Measurements from ENCODE around the gene ARFIP1. TPM values are rescaled to one million over a fixed set of nuclear protein-coding genes. Genes with fewer than 3 reads are reported as not detected.

Gene ARFIP1
- total RNA-seq, 1 donor from 2014 or later: 68.0 TPM

GRCh38 chr4:152926959-152927358 lies 147.2 kb downstream of the ARFIP1 start:
- Mint-ChIP-seq H3K4me1 (peaks cover 20% of the 10 kb centered on the region), H3K4me3 (no peak overlapping the region), H3K27me3 (ENCODE audit: insufficient read depth, low read depth) (peaks cover 2% of the 10 kb centered on the region), H3K36me3 (peaks cover 3% of the 10 kb centered on the region), H3K27ac (no peak overlapping the region), H3K9me3 (peaks cover 6% of the 10 kb centered on the region)
- Histone ChIP-seq H3K9me3 (ENCODE audit: low read depth) (no peaks in the 10 kb centered on the region), H3K36me3 (no peaks in the 10 kb centered on the region), H3F3A (ENCODE audit: low read depth) (no peaks in the 10 kb centered on the region), H3K4me3 (no peak overlapping the region), H3K27me3 (no peaks in the 10 kb centered on the region), H2AFZ (replicated peaks) (no peak overlapping the region), H3K4me1 (peaks cover 17% of the 10 kb centered on the region), H3K9ac (no peak overlapping the region), H3K27ac (no peak overlapping the region), H3K79me2 (ENCODE audit: low read depth) (no peaks in the 10 kb centered on the region), H3K4me2 (no peak overlapping the region), H4K20me1 (ENCODE audit: low read depth) (no peaks in the 10 kb centered on the region)
- DNase-seq (ENCODE audit: low spot score): no peak
- TF ChIP-seq EZH2phosphoT487 (IDR thresholded peaks at IDR 0.05): no peak
- no peak for TF ChIP-seq EZH2 (IDR thresholded peaks at IDR 0.05)
- TF ChIP-seq CTCF (IDR thresholded peaks at IDR 0.05): no peak

DNA sequence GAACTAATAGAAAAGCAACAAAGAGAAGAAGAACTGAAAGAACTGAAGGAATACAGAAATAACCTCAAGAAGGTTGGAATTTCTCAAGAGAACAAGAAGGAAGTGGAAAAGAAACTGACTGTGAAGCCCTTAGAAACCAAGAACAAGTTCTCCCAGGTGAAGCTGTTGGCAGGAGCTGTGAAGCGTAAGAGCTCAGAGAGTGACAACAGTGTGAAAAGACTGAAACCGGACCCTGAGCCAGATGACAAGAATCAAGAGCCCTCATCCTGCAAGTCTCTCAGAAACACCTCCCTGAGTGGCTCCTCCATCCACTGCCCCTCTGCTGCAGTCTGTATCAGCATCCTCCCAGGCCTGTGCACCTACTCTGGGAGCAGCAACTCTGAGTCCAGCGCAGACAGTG lies 148.0 kb downstream of the ARFIP1 start:
- no peak overlapping the region for H3K9ac ChIP-seq
- peaks cover 17% of the 10 kb centered on the region for H3K4me1 ChIP-seq
- no peaks in the 10 kb centered on the region for H3K79me2 ChIP-seq (ENCODE audit: low read depth)
- H3K36me3 Mint-ChIP-seq: peaks cover 3% of the 10 kb centered on the region
- H3K4me2 ChIP-seq: no peak overlapping the region
- no peak overlapping the region for H3K27ac Mint-ChIP-seq
- H3K9me3 ChIP-seq (ENCODE audit: low read depth): no peaks in the 10 kb centered on the region
- TF ChIP-seq CTCF (IDR thresholded peaks at IDR 0.05): no peak
- TF ChIP-seq EZH2phosphoT487 (IDR thresholded peaks at IDR 0.05): no peak
- H3K9me3 Mint-ChIP-seq: peaks cover 6% of the 10 kb centered on the region
- no peaks in the 10 kb centered on the region for H3F3A ChIP-seq (ENCODE audit: low read depth)
- H3K27me3 ChIP-seq: no peaks in the 10 kb centered on the region
- H3K4me3 Mint-ChIP-seq: no peak overlapping the region
- H3K27me3 Mint-ChIP-seq (ENCODE audit: insufficient read depth, low read depth): peaks cover 2% of the 10 kb centered on the region
- no peak overlapping the region for H3K4me3 ChIP-seq
- H3K36me3 ChIP-seq: no peaks in the 10 kb centered on the region
- H2AFZ ChIP-seq (replicated peaks): no peak overlapping the region
- no peaks in the 10 kb centered on the region for H4K20me1 ChIP-seq (ENCODE audit: low read depth)
- DNase-seq (ENCODE audit: low spot score): no peak
- H3K4me1 Mint-ChIP-seq: peaks cover 20% of the 10 kb centered on the region
- H3K27ac ChIP-seq: no peak overlapping the region

DNA sequence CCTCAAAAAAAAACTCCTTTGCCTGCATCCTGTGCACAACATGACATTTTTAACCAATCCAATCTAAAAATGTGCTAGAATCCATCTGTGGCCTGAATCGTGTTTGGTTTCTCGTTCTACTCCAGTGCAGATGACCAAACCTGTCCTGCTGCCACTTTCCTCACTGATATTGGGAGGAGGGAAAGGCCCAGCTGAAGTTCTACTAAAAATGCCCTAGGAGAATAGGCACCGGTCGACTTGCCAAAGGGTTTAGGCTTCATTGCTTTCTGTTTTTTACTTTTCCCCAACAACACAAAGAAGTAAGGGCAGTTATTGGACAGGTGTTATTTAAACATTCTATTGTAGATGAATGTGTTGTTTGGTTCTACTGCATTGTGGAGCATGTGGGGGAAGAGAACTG lies 148.5 kb downstream of the ARFIP1 start:
- H3K27ac ChIP-seq: no peak overlapping the region
- H3K27me3 ChIP-seq: no peaks in the 10 kb centered on the region
- H4K20me1 ChIP-seq (ENCODE audit: low read depth): no peaks in the 10 kb centered on the region
- no peaks in the 10 kb centered on the region for H3K9me3 ChIP-seq (ENCODE audit: low read depth)
- TF ChIP-seq EZH2 (IDR thresholded peaks at IDR 0.05) (no peak), EZH2phosphoT487 (IDR thresholded peaks at IDR 0.05) (no peak), CTCF (IDR thresholded peaks at IDR 0.05) (no peak)
- H3F3A ChIP-seq (ENCODE audit: low read depth): no peaks in the 10 kb centered on the region
- Mint-ChIP-seq H3K36me3 (peaks cover 3% of the 10 kb centered on the region), H3K27me3 (ENCODE audit: insufficient read depth, low read depth) (peaks cover 6% of the 10 kb centered on the region), H3K4me1 (peaks cover 20% of the 10 kb centered on the region), H3K4me3 (no peak overlapping the region), H3K27ac (no peak overlapping the region), H3K9me3 (peaks cover 6% of the 10 kb centered on the region)
- H3K79me2 ChIP-seq (ENCODE audit: low read depth): no peaks in the 10 kb centered on the region
- H3K4me3 ChIP-seq: no peak overlapping the region
- no peak overlapping the region for H2AFZ ChIP-seq (replicated peaks)
- no peak for DNase-seq (ENCODE audit: low spot score)
- no peaks in the 10 kb centered on the region for H3K36me3 ChIP-seq
- peaks cover 17% of the 10 kb centered on the region for H3K4me1 ChIP-seq
- H3K9ac ChIP-seq: no peak overlapping the region
- H3K4me2 ChIP-seq: no peak overlapping the region

Measured in neural progenitor cell (in vitro differentiated cells).